HepG2 (cell line): ENCODE measurements around the gene NFE2. TPM values are rescaled to one million over a fixed set of nuclear protein-coding genes. Genes with fewer than 3 reads are reported as not detected.
A peak's percentile ranks its signal among the peaks of the same experiment; 100 is the strongest.

Experiments
- CCDC6 ChIP-seq: sonication (generic); formaldehyde crosslinking; IDR thresholded peaks from 2 replicates; pipeline ENCODE4 v1.8.1; 2022; ENCODE audit warnings: mild to moderate bottlenecking, missing genetic modification reagents, moderate library complexity
- CHD4 ChIP-seq: fragments of 200-600 bp; sonication (generic); IDR thresholded peaks from 2 replicates; pipeline ENCODE4 v1.7.0; 2017; ENCODE audit warnings: mild to moderate bottlenecking, low read length, borderline replicate concordance
- HNF4G ChIP-seq, 2 experiments: sonication (generic) in 1 of 2; formaldehyde crosslinking in 1 of 2; IDR thresholded peaks; 2 replicates each; pipeline versions ENCODE4 v1.4.0 to v1.6.1; 2011 to 2020; ENCODE audit warnings: borderline replicate concordance in 2 of 2, low read depth in 2 of 2, mild to moderate bottlenecking in 2 of 2, low read length in 1 of 2, missing genetic modification reagents in 1 of 2, moderate library complexity in 1 of 2
- HOXA3 ChIP-seq: sonication (generic); formaldehyde crosslinking; IDR thresholded peaks from 2 replicates; pipeline ENCODE4 v1.5.0; 2020; ENCODE audit warnings: missing genetic modification reagents
- KMT2A ChIP-seq: sonication (generic); formaldehyde crosslinking; IDR thresholded peaks from 2 replicates; pipeline ENCODE4 v1.4.0; 2020; ENCODE audit warnings: missing genetic modification reagents
- NFE2 ChIP-seq: sonication (generic); formaldehyde crosslinking; IDR thresholded peaks from 2 replicates; pipeline ENCODE4 v1.4.0; 2020; ENCODE audit warnings: missing genetic modification reagents
- NFIB ChIP-seq: sonication (generic); formaldehyde crosslinking; IDR thresholded peaks from 2 replicates; pipeline ENCODE4 v1.9.0; 2021; ENCODE audit warnings: missing genetic modification reagents, mild to moderate bottlenecking, borderline replicate concordance
- NFYB ChIP-seq: sonication (generic); formaldehyde crosslinking; IDR thresholded peaks from 2 replicates; pipeline ENCODE4 v1.4.0; 2020; ENCODE audit warnings: missing genetic modification reagents
- SMAD1 ChIP-seq: sonication (generic); formaldehyde crosslinking; IDR thresholded peaks from 2 replicates; pipeline ENCODE4 v1.4.0; 2020; ENCODE audit warnings: missing genetic modification reagents, low read depth, mild to moderate bottlenecking, borderline replicate concordance
- SRY ChIP-seq: sonication (generic); formaldehyde crosslinking; IDR thresholded peaks from 2 replicates; pipeline ENCODE4 v1.8.0; 2022; ENCODE audit warnings: mild to moderate bottlenecking, missing genetic modification reagents
- ZNF282 ChIP-seq: fragments of 450-650 bp; IDR thresholded peaks from 2 replicates; pipeline ENCODE4 v1.6.1; 2018; ENCODE audit not compliant: partially characterized antibody
- ZNF678 ChIP-seq: sonication (generic); formaldehyde crosslinking; IDR thresholded peaks from 2 replicates; pipeline ENCODE4 v1.4.0; 2020; ENCODE audit warnings: mild to moderate bottlenecking, missing genetic modification reagents
- ZNF839 ChIP-seq: sonication (generic); formaldehyde crosslinking; IDR thresholded peaks from 2 replicates; pipeline ENCODE4 v1.4.0; 2020; ENCODE audit warnings: missing genetic modification reagents, mild to moderate bottlenecking, borderline replicate concordance
- polyA plus RNA-seq, 8 experiments: library from polyadenylated mRNA; depleted of rRNA in 3 of 8; stranded (reverse) in 7 of 8; unstranded in 1 of 8; fragments of >200 nt; fragmentation: Illumina TruSeq in 4 of 8; extraction: Trizol in 4 of 8; gene quantifications; 2 replicates each; pipeline versions ENCODE4 v1.2.1 to v1.2.3, GENCODE V29; 2011 to 2016; ENCODE audit warnings: low read depth in 4 of 8, missing spikeins in 1 of 8, mixed read lengths in 1 of 8; ENCODE audit not compliant: insufficient read depth in 1 of 8
- total RNA-seq, 5 experiments: library from RNA; depleted of rRNA; stranded (reverse); fragments of >200 nt; fragmentation: Illumina TruSeq; extraction: Trizol; gene quantifications; 2 replicates each; pipeline ENCODE4 v1.2.3, GENCODE V29; 2016; ENCODE audit warnings: low read depth in 1 of 5
- TF ChIP-seq, protein P1 (sequence below): sonication (generic); formaldehyde crosslinking; IDR thresholded peaks from 2 replicates; pipeline ENCODE4 v1.5.1; 2020; ENCODE audit warnings: missing genetic modification reagents, mild to moderate bottlenecking, borderline replicate concordance
- TF ChIP-seq, protein P2 (sequence below): sonication (generic); formaldehyde crosslinking; IDR thresholded peaks from 2 replicates; pipeline ENCODE4 v1.8.0; 2022; ENCODE audit warnings: mild to moderate bottlenecking, missing genetic modification reagents, moderate library complexity
- TF ChIP-seq, protein P3 (sequence below): sonication (generic); formaldehyde crosslinking; IDR thresholded peaks from 2 replicates; pipeline ENCODE4 v1.4.0; 2020; ENCODE audit warnings: mild to moderate bottlenecking, missing genetic modification reagents
- TF ChIP-seq, protein P4 (sequence below): IDR thresholded peaks from 2 replicates; pipeline ENCODE4 v1.4.0; 2020; ENCODE audit warnings: mild to moderate bottlenecking, missing genetic modification reagents
- TF ChIP-seq, protein P5 (sequence below): sonication (generic); formaldehyde crosslinking; IDR thresholded peaks from 2 replicates; pipeline ENCODE4 v1.4.0; 2020; ENCODE audit warnings: mild to moderate bottlenecking, missing genetic modification reagents
- TF ChIP-seq, protein P6 (sequence below): IDR thresholded peaks from 2 replicates; pipeline ENCODE4 v1.6.1; 2016; ENCODE audit warnings: mild to moderate bottlenecking

Gene NFE2
- total and polyA plus RNA-seq, 2 of the 13 experiments (the other 11 are each of a cell fraction or from before 2014, with no cell fraction given), result 4.5 to 7.8 TPM

GRCh38 chr12:54280468-54281260 is 20.2 kb downstream of the NFE2 start, which contains the start of gene HNRNPA1 (continued):
- TF ChIP-seq ZNF678 (CRISPR knock-in tag) (no peak), NFYB (peak; percentile 97), NFE2 (CRISPR knock-in tag) (no peak), HNF4G (IDR thresholded peaks at IDR 0.05; ENCODE audit: borderline replicate concordance, low read depth, low read length) (peak; percentile 54; the same call in 1 of the 2 replicates), HNF4G (CRISPR knock-in tag; IDR thresholded peaks at IDR 0.05; ENCODE audit: borderline replicate concordance, low read depth) (no peak), SMAD1 (CRISPR knock-in tag) (peak; percentile 67; the same call in 1 of the 2 replicates), CCDC6 (peak; percentile 82; the same call in 1 of the 2 replicates), KMT2A (CRISPR knock-in tag) (0 out of 2 replicates have a peak, but pooled peaks have one; percentile 36), CHD4 (no peak), SRY (peak; percentile 79; the same call in 1 of the 2 replicates), HOXA3 (CRISPR knock-in tag) (peak; percentile 75), NFIB (CRISPR knock-in tag) (no peak), ZNF839 (no peak), ZNF282 (no peak)
- TF ChIP-seq, protein P1, sequence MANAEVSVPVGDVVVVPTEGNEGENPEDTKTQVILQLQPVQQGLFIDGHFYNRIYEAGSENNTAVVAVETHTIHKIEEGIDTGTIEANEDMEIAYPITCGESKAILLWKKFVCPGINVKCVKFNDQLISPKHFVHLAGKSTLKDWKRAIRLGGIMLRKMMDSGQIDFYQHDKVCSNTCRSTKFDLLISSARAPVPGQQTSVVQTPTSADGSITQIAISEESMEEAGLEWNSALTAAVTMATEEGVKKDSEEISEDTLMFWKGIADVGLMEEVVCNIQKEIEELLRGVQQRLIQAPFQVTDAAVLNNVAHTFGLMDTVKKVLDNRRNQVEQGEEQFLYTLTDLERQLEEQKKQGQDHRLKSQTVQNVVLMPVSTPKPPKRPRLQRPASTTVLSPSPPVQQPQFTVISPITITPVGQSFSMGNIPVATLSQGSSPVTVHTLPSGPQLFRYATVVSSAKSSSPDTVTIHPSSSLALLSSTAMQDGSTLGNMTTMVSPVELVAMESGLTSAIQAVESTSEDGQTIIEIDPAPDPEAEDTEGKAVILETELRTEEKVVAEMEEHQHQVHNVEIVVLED (CRISPR knock-in tag), result no peak; the same call in none of the 2 replicates
- TF ChIP-seq, protein P2, sequence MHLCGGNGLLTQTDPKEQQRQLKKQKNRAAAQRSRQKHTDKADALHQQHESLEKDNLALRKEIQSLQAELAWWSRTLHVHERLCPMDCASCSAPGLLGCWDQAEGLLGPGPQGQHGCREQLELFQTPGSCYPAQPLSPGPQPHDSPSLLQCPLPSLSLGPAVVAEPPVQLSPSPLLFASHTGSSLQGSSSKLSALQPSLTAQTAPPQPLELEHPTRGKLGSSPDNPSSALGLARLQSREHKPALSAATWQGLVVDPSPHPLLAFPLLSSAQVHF (CRISPR knock-in tag), result no peak
- TF ChIP-seq, protein P3, sequence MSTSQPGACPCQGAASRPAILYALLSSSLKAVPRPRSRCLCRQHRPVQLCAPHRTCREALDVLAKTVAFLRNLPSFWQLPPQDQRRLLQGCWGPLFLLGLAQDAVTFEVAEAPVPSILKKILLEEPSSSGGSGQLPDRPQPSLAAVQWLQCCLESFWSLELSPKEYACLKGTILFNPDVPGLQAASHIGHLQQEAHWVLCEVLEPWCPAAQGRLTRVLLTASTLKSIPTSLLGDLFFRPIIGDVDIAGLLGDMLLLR (CRISPR knock-in tag), result peak; percentile 34; the same call in 1 of the 2 replicates
- TF ChIP-seq, protein P4, sequence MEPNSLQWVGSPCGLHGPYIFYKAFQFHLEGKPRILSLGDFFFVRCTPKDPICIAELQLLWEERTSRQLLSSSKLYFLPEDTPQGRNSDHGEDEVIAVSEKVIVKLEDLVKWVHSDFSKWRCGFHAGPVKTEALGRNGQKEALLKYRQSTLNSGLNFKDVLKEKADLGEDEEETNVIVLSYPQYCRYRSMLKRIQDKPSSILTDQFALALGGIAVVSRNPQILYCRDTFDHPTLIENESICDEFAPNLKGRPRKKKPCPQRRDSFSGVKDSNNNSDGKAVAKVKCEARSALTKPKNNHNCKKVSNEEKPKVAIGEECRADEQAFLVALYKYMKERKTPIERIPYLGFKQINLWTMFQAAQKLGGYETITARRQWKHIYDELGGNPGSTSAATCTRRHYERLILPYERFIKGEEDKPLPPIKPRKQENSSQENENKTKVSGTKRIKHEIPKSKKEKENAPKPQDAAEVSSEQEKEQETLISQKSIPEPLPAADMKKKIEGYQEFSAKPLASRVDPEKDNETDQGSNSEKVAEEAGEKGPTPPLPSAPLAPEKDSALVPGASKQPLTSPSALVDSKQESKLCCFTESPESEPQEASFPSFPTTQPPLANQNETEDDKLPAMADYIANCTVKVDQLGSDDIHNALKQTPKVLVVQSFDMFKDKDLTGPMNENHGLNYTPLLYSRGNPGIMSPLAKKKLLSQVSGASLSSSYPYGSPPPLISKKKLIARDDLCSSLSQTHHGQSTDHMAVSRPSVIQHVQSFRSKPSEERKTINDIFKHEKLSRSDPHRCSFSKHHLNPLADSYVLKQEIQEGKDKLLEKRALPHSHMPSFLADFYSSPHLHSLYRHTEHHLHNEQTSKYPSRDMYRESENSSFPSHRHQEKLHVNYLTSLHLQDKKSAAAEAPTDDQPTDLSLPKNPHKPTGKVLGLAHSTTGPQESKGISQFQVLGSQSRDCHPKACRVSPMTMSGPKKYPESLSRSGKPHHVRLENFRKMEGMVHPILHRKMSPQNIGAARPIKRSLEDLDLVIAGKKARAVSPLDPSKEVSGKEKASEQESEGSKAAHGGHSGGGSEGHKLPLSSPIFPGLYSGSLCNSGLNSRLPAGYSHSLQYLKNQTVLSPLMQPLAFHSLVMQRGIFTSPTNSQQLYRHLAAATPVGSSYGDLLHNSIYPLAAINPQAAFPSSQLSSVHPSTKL, result no peak; the same call in 1 of the 2 replicates
- TF ChIP-seq, protein P5, sequence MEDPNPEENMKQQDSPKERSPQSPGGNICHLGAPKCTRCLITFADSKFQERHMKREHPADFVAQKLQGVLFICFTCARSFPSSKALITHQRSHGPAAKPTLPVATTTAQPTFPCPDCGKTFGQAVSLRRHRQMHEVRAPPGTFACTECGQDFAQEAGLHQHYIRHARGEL (CRISPR knock-in tag), result peak; percentile 60; the same call in 1 of the 2 replicates
- TF ChIP-seq, protein P6, sequence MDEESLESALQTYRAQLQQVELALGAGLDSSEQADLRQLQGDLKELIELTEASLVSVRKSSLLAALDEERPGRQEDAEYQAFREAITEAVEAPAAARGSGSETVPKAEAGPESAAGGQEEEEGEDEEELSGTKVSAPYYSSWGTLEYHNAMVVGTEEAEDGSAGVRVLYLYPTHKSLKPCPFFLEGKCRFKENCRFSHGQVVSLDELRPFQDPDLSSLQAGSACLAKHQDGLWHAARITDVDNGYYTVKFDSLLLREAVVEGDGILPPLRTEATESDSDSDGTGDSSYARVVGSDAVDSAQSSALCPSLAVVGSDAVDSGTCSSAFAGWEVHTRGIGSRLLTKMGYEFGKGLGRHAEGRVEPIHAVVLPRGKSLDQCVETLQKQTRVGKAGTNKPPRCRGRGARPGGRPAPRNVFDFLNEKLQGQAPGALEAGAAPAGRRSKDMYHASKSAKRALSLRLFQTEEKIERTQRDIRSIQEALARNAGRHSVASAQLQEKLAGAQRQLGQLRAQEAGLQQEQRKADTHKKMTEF (CRISPR knock-in tag), result peak; percentile 81
